ENCODE measurements around the gene NPSR1. TPM values are rescaled to one million over a fixed set of nuclear protein-coding genes. Genes with fewer than 3 reads are reported as not detected.

NPSR1 gene
- total RNA-seq, 2 experiments from 2014 or later, result not detected

DNA sequence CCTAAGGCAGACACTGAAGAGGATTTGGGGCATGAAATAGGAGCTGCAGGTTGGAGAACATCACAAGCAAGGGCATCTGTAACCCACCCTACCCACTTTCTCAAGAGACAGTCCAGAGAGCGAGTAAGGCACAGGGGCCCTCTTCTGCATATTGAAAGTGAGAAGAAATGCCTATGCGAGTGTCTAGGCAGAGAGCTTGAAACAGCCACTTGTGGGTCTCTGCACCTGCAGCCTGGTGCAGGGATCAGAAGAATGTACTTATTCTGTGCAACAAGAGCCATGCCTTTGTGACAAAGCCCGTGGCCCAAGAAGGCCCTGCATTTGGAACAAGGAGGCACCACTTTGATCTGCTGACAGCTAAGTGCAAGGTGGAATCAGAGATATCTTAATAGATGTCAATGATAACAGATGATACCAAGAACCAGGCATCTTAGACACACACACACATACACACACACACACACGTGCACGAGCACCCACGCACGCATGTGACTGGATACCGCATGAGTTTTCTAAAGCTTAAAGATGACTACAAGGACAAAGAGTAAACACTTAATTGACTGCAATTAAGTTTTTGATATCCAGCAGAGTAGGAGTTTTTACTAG, 89.3 kb downstream of the NPSR1 start:
- TF ChIP-seq, protein P1, sequence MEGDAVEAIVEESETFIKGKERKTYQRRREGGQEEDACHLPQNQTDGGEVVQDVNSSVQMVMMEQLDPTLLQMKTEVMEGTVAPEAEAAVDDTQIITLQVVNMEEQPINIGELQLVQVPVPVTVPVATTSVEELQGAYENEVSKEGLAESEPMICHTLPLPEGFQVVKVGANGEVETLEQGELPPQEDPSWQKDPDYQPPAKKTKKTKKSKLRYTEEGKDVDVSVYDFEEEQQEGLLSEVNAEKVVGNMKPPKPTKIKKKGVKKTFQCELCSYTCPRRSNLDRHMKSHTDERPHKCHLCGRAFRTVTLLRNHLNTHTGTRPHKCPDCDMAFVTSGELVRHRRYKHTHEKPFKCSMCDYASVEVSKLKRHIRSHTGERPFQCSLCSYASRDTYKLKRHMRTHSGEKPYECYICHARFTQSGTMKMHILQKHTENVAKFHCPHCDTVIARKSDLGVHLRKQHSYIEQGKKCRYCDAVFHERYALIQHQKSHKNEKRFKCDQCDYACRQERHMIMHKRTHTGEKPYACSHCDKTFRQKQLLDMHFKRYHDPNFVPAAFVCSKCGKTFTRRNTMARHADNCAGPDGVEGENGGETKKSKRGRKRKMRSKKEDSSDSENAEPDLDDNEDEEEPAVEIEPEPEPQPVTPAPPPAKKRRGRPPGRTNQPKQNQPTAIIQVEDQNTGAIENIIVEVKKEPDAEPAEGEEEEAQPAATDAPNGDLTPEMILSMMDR (conservative IDR thresholded peaks at IDR 0.05; ENCODE audit: low read length), result no peak
- no peak for TF ChIP-seq EZH2phosphoT487 (IDR thresholded peaks at IDR 0.05; ENCODE audit: borderline replicate concordance, low read depth, low read length)
- Histone ChIP-seq H3K27ac (ENCODE audit: low read depth, low read length, poor library complexity, severe bottlenecking) (no peak overlapping the region), H3K9me3 (ENCODE audit: low read length) (no peaks in the 10 kb centered on the region), H3K36me3 (ENCODE audit: insufficient read depth, low read length) (no peaks in the 10 kb centered on the region), H2AFZ (ENCODE audit: low read length) (no peak overlapping the region), H3K79me2 (ENCODE audit: insufficient read depth, low read depth, low read length) (no peaks in the 10 kb centered on the region), H3K4me3 (ENCODE audit: low read depth, low read length, poor library complexity, severe bottlenecking) (no peak overlapping the region), H4K20me1 (ENCODE audit: insufficient read depth, low read length) (no peaks in the 10 kb centered on the region), H3K4me2 (ENCODE audit: low read length) (no peak overlapping the region), H3K4me1 (ENCODE audit: insufficient read depth, low read length, poor library complexity, severe bottlenecking) (no peaks in the 10 kb centered on the region), H3K9me2 (ENCODE audit: insufficient read depth, low read length) (no peaks in the 10 kb centered on the region)
- ChIA-PET POLR2A (interaction anchor here (0.7 kb wide), 1 partner anchor 716 kb away, joined by 4 read pairs; no protein-coding TSS in a partner anchor), CTCF (ENCODE audit: unreplicated experiment) (no interaction called here)
- intact Hi-C loops (cut with micrococcal nuclease; ENCODE audit: unreplicated experiment), result no loop called here
- no peak for DNase-seq (ENCODE audit: low spot score)
- BruUV-seq (replicated peaks), result no TSS peak

- POLR2A ChIA-PET, result no interaction called here
- no peak for DNase-seq (ENCODE audit: low spot score)
- no TSS peak for BruUV-seq (replicated peaks)
Observed at GRCh38 chr7:34747867-34748727, 90.1 kb downstream of the NPSR1 start.

DNA sequence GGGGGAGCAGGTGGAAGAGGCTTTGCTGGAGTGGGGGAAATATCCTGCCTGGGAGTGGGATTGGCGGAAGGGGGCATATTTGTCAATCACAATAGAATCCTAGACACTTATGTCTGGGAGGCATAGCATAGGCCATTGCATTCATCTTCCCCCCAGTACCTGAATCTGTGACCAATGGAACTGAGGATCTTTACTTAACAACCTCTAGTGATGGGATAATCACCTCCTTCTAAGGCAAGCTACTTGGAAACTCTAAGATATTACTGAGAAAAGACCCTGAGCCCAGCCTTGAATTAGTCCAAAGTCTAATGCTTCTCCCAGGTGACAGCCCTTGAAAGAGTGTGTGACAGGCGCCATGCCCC, 90.7 kb downstream of the NPSR1 start:
- CTCF ChIA-PET (ENCODE audit: unreplicated experiment), result no interaction called here
- H3K79me2 ChIP-seq (ENCODE audit: insufficient read depth, low read depth, low read length), result no peaks in the 10 kb centered on the region
- no peak overlapping the region for H2AFZ ChIP-seq (ENCODE audit: low read length)
- H3K4me1 ChIP-seq (ENCODE audit: insufficient read depth, low read length, poor library complexity, severe bottlenecking), result no peaks in the 10 kb centered on the region
- H4K20me1 ChIP-seq (ENCODE audit: insufficient read depth, low read length), result no peaks in the 10 kb centered on the region
- no peaks in the 10 kb centered on the region for H3K36me3 ChIP-seq (ENCODE audit: insufficient read depth, low read length)
- intact Hi-C loops (cut with micrococcal nuclease; ENCODE audit: unreplicated experiment), result no loop called here
- no peak overlapping the region for H3K27ac ChIP-seq (ENCODE audit: low read depth, low read length, poor library complexity, severe bottlenecking)
- no peak for TF ChIP-seq EZH2phosphoT487 (IDR thresholded peaks at IDR 0.05; ENCODE audit: borderline replicate concordance, low read depth, low read length)
- TF ChIP-seq, protein P1 (conservative IDR thresholded peaks at IDR 0.05; ENCODE audit: low read length), result no peak
- POLR2A ChIA-PET, result no interaction called here
- no peaks in the 10 kb centered on the region for H3K9me3 ChIP-seq (ENCODE audit: low read length)
- no peak overlapping the region for H3K4me2 ChIP-seq (ENCODE audit: low read length)
- DNase-seq (ENCODE audit: low spot score), result no peak
- no peak overlapping the region for H3K4me3 ChIP-seq (ENCODE audit: low read depth, low read length, poor library complexity, severe bottlenecking)
- no peaks in the 10 kb centered on the region for H3K9me2 ChIP-seq (ENCODE audit: insufficient read depth, low read length)
- BruUV-seq (replicated peaks), result no TSS peak

More at GRCh38 chr7:34747867-34748727, 90.1 kb downstream of the NPSR1 start:
- no peaks in the 10 kb centered on the region for H3K9me3 ChIP-seq (ENCODE audit: low read length)
- H4K20me1 ChIP-seq (ENCODE audit: insufficient read depth, low read length), result no peaks in the 10 kb centered on the region
- no peaks in the 10 kb centered on the region for H3K9me2 ChIP-seq (ENCODE audit: insufficient read depth, low read length)
- no peaks in the 10 kb centered on the region for H3K4me1 ChIP-seq (ENCODE audit: insufficient read depth, low read length, poor library complexity, severe bottlenecking)
- no peak overlapping the region for H2AFZ ChIP-seq (ENCODE audit: low read length)
- no peak overlapping the region for H3K27ac ChIP-seq (ENCODE audit: low read depth, low read length, poor library complexity, severe bottlenecking)
- CTCF ChIA-PET (ENCODE audit: unreplicated experiment), result no interaction called here
- no peak for TF ChIP-seq EZH2phosphoT487 (IDR thresholded peaks at IDR 0.05; ENCODE audit: borderline replicate concordance, low read depth, low read length)
- no peaks in the 10 kb centered on the region for H3K79me2 ChIP-seq (ENCODE audit: insufficient read depth, low read depth, low read length)
- intact Hi-C loops (cut with micrococcal nuclease; ENCODE audit: unreplicated experiment), result no loop called here
- no peak overlapping the region for H3K4me3 ChIP-seq (ENCODE audit: low read depth, low read length, poor library complexity, severe bottlenecking)
- H3K36me3 ChIP-seq (ENCODE audit: insufficient read depth, low read length), result no peaks in the 10 kb centered on the region
- no peak overlapping the region for H3K4me2 ChIP-seq (ENCODE audit: low read length)

Measured in OCI-LY7 (cell line).